Measurements from ENCODE around the gene NPAS3.

The NPAS3 gene

DNA sequence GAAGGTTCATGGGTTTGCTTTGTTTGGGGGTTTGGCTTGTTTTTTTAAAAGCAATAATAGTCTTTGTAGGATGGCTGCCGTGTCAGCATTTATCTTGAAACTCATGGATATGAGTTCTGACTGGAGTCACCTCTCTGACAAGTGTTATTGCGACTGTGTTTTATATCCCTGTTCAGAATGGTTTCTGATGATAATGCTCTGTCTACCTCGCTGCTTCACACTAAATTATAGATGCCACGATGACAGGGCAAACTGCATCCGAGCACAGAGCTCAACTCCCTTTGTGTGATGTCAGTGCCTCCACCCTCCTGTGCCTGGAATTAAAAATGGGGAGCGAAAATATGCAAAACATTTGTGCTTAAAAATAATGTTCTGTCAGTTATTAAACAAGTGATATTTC is 761.4 kb downstream of the NPAS3 start:
- no peak for DNase-seq

DNA sequence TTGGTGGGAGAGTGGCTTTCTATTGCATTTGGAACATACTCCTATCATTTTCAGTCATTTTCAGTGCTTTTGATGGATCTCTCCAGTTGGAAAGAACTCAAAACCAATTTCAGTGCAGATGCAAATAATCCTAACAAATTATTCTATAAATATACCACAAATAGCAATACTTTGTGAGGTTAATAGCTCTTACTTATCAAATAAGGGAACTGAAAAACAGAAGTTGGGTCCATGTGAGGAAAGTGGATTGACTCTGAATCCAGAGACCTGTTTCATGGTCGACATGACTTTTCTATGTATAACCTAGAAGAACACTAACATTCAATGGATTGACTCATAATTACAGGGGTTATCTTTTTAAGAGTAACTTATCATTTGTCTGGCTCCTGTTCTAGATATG is 763.6 kb downstream of the NPAS3 start:
- DNase-seq, result no peak

DNA sequence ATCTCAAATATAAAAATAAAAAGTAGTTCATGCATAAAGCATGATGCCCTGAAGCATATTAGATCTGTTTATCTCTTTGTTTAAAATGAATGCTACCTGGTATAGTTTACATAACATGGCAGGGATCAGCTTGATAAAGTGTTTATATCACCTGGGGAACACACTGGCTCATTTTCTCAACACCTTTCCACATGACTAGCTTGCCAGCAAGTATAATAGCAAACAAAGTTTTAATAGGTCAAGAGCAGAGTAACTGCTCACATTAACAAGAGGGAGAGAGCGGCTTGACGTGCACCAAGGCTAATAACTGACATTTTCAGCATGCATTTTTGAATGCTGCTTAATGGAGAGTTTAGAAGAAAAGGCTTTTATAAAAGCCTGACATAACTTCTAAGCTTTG is 765.8 kb downstream of the NPAS3 start:
- DNase-seq, result no peak

DNA sequence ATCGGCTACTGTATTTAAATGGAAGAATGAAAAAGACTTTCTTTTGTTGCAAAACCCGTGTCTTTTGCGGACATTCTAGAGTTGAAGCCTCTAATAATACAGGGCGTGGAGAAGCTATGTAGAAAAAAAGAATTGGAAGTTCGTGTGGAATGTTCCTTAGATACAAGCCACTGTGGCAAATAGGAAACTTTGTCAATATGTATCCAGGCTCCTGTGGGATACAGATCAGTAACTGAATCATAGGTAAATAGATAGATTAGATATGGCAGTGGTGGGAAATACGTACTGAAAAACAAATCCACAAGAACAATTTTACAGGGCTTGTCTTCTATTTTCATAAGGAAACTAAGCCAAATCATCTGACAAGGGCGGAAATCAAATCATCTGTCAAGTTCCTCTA is 766.8 kb downstream of the NPAS3 start:
- no peak for DNase-seq

DNA sequence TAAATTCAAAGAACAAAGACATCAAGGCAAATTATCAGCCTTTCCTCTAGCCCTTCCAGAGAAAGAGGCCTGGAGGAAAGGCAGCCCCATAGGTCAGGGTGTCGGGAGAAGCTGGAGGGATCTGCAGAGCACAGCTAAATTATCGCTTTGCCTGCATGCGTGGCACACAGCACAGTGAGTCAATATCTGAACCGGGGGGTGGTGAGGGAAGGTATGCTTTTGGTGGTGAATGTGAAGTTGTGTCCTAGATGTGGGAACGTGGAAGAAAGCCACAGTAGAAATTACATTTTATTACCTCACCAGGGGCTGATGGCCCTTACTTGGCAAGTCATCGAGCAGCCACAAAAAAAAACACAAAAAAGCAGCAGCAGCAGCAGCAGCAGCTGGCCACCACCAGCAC is 769.0 kb downstream of the NPAS3 start:
- no peak for DNase-seq

DNA sequence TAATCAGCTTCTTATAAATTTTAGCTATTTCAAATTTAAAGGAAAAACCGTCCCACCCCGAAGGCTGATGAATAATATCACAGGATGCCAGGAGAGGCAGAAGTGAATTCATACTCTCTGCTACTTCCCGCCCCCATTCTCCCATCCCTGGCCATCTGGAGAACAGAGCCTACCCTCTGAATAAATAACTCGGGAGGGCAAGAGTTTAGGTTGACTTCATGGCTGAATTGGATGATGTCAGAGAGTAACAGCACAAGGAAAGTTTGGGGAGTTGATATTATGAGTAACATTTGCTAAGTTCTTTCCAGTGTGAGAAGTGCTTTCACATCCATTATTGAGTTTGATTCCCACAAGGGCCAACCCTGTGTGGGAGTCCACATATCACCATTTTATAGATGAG is 770.6 kb downstream of the NPAS3 start:
- no peak for DNase-seq

DNA sequence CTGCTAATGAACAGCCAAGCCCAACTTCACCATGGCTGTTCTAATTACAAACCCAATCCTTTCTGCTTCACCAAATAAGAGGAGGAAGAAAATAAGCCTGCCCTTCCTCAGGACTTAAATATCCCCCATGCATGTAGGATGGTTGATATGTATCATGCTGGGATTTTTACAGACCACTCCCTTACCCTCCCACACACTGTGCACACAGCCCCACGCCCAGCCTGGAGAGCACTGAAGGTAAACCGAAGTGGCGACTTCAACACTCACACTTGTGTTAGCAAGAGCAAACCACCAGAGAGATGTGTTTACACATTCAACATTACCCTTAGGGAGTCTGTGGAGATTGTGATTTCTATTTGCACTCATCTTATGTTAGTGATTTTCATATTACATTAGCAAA is 771.0 kb downstream of the NPAS3 start:
- DNase-seq, result no peak

DNA sequence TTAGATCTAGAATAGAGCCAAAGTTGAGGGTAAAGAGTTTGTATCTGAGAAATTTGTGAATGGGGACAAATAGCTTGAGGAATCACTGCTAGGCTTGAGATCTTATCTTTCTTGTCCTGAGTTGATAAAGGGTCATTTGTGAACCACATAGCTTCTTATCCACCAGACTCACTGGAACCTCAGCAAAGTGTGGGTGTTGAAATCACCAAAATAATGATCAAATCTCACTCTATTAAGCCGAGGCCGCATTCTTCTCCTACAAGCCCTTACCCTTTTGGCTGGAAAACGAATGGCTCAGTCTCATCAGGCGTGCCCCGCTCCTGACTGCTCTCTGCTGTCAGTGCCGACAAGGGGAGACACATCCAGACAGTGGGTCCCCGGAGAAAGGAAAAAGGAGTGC is 771.6 kb downstream of the NPAS3 start:
- DNase-seq, result no peak

DNA sequence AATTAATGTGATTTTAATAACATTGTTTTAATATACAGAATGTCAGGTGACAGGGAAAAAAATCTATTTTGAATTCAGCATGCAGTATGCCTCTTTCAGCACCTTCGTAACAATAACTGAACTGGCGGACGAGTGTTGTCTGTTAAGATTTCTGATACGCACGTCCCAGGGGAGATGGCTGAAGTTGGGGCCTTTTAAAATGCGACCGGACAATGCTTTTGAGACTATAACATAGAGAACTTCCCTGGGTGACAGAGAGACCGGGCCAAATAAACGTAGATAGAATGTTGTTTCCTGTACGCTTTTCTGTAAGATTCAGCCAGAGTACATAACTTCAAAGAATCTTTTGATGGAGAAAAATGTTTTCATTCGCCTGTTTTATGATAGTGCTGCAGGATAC is 772.5 kb downstream of the NPAS3 start:
- DNase-seq, result no peak

DNA sequence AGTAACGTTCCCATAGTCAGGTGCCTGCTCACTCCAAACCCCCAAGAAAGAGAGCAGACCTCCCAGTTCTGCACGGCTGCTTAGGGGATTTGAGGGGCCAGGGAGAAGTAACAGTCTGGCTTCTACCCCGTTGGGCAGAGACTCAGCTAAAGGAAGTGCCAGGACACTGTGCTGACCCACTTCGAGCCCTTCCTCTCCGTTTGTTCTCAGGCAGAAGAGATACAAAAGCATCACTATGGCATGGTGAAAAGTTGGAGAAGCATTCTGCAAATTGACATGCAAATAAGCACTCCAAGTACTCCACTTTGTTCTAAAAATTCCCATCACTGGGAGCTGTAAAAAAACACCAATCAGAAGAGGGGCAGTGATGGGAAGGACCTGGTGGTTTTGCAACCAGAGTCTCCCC is 773.1 kb downstream of the NPAS3 start:
- DNase-seq, result no peak

DNA sequence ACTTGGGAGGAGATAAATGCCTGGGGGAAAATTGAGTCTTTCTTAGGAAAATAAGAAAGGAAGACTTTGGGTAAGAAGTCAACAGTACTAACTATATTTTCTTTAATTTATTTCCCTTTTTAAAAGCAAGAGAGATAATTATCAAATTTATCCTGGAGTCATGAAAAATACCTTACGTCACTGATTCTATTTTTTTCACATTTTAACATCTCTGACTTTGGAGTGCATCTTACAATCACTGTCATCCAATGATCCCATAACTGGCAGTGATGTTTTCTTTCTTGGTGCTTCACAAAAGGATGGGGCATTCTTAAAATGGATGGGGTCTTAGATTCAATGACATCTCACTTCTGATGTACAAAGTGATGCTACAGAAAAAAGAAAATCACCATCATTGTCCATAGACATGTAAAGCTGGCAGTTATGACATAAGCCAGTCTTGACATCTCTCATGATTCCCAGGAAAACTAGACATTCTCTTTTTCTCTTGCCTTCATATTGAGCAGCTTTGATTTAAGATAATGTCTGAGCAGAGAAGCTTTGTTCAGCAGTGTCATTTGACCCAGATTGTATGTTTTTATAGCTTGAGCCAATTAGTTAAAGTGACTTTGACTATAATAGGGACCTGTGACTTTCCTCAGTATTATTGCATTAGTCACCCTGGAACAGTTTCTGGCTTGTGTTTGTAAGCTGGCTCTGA is 776.0 kb downstream of the NPAS3 start:
- no peak for DNase-seq

DNA sequence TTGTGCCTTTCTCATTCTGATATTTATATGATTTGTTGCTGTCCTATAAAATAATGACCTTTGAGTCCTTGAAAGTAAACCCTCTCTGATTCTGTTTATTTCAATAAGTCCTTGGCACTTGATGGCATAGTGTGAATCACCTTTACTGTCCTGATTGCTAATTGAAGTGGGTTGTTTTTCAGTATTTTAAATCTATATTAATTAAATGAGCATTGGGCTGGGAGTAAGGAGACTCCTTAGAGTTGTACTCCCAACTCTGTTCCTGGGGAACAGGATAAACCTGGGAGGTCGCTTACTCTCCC is 776.5 kb downstream of the NPAS3 start:
- DNase-seq, result no peak

DNA sequence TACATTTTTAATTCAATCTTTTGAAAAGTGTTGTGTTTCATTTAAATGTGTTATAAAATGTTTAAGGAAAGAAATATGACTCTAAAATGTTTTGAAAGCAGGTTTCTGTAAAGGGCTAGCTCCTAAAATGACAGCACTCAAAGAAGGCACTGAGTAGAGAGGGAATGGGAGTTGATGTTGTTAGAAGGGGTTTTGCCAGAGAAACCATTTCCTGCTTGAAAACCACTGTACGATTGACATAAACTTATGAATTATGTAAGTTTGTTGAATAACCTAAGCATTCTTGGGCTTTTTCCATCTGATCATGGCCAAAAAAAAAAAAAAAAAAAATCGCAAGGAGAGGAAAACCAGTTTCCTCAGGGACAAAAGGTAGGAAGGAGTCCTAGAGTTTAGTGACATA is 778.2 kb downstream of the NPAS3 start:
- DNase-seq, result no peak

DNA sequence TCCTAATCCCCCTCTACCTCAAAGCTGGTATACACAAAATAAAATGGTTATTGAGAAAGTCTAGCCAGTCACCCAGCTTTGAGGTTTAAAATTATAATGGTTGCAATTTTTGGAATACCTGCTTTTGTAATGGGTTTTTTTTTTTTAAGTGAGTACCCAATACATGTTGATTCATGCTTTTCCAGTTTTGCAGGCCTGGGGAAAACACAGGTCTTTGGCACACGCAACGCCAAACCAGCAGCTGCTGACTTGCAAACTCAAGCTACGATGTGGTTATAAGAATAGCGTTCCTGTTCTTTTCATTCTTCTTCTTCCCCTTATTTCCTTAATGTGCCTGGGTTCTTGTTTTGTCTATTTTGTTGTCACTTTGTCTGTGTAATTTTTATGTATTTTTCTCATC is 779.2 kb downstream of the NPAS3 start:
- no peak for DNase-seq

DNA sequence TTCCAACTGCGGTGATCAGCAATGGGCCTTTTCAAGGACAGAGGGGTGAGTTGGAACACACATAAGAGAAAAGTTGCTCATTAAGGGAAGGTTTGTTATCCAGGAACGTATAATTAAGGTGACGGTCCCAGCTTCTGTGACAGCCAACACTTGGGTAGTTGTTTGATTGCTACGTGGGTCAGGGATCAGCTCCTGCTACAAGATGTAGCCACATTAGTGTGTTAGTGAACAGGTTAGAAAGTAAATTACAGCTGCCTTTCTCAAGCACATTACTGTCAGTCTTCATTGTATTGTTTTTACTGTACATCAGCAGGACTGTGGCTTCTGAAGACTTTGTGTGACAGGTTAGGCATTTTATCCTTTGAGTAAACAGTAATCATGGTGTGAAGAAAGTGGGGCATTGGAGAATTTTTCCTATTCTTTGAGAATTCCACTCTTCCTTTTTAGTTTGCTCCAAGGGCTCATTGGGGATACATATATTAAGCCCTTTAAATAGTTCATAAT is 781.7 kb downstream of the NPAS3 start:
- DNase-seq, result no peak

DNA sequence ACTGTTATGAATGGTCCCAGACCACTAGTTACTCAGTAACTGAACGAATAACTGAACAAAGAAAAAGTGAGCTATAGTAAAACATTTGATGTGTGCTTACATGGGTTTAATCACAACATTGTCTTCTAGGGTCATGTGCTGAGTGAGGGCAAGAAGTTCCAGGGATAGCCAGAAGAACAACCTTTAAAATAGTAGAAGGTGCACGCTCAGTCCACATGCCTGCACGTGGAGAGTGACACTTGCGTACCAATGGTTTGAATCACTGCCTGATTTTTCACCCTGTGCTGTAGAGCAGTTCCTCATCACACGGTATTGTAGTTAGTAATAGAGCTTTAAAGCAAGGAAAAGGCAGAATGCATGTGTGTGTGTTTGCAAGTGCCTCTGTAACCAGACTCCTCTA is 788.0 kb downstream of the NPAS3 start:
- no peak for DNase-seq

DNA sequence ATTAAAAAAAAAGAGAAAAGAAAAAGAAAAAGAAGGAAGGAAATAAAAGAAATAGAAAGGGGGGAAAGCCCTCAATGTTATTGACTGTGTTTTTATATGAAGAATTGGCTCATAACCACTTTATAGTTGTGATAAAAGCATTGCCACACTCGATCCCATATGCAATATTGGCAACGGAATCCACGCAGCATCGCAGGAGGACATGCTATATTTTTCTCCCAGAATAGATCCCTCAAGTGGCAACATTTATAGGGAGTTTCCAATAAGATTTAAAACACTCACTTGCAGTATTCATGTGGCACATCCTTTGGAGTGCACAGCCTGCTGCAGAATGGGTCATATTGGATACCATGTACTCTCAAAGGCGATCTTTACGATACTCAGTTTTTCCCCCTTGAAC is 788.9 kb downstream of the NPAS3 start:
- DNase-seq, result no peak

DNA sequence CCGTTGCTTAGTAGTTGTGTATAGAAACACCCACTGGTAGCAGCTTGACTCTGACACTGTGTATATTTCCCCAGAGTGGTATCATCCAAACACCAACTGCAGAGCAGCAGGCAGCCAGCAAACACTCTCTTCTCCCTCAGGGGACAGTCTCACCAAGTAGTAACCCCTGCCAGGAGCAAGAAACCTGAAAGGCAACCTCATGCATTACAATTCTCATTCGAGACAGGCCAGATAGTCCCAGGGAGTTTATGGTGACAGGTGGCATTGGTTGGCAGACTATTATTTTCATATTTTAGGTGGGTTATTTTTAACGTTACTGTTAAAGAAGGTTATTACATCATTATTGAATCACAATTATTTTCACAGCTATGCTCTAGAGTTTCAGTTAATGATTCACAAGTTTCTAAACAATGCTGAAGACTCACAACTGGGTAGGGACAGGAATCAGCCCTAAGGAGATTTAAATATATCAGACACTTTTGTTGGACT is 789.4 kb downstream of the NPAS3 start:
- no peak for DNase-seq

DNA sequence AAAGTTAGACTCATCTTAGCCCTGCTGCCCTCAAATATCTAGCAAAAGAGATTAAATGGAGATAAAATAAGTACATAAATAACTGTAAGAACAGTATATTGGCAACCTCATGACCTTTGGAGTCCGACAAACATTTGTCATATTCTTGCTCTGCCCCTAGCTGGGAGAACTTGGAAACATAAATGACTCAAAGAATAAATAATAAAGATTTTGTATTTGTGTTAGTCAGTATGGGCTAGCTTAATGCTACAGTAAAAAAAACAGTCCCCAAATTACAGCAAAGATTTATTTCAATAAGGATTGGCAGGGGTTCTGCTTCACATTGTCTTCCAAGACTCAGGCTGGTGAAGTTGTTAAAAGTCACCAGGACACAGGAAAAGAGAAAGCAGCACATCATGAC is 791.5 kb downstream of the NPAS3 start:
- no peak for DNase-seq

DNA sequence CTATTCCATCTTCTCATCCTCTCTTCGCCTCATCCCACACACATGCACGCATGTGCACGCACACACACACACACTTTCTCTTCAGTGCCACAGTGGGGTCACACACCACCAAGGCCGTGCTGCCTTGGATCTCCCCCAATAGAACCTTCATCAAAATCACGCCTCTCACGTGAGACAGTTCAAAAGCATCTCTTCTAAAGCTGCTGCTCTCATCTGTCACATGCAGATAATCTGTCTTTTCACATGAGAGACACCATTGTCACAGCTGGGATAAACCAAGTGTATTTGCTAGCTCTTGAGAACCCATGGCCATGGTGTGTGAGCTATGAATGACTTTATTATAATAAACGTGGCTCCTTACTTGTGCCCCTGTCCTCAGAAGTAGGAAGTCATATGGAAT is 793.5 kb downstream of the NPAS3 start:
- no peak for DNase-seq

DNA sequence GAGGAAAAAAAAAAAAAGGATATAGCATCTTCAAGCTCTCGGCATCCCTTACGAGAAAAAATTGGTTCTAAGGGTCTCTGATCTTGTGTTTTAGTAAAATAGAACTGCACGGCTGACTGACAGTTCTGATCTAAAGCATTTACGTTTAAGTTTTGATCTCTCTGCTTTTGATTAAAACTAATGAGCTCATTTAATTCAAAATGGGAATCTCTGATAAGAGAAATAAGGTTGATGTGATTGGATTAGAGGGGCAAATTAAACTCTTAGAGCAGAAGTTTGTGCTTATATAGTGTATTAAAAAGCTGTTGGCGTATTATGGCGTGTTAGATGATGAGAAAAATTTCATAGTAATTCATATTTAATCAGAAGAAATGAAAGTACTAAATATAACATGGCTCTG is 794.6 kb downstream of the NPAS3 start:
- no peak for DNase-seq

DNA sequence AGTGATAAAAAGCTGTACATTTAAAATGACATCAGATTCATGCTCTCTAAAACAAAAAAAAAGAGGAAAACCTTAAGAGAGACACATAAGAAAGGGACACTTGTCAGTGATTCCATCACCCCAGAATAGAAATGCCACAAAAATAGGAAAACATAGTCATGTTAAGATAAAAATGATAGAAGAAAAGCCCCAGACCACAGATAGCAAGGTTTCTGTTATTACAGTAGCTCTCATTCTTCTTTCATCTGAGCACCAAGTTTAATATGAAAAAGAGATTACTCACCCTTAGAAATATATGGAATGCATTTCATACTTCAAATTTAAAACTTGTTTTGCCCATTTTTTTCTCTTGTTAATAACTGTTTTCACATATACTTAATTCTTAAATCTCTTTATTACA is 795.0 kb downstream of the NPAS3 start:
- no peak for DNase-seq

DNA sequence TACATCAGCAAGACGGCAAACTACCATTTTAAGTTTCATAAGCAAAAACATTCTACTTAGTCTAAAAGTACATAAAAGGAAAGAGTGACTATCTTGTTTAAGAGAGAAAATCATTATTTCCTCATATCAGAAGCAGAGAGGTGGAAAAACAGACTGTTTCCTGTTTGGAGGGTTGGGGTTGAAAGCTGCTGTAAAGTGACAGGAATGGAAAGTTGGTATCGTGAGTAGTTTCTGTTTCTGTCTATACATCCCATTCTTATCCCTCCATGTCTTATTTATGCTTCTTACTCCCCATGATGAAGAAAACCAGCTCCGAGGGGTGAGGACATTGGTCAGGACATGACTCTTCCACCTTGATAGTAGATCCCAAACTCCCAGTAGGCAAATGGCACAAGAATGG is 795.7 kb downstream of the NPAS3 start:
- DNase-seq, result no peak

DNA sequence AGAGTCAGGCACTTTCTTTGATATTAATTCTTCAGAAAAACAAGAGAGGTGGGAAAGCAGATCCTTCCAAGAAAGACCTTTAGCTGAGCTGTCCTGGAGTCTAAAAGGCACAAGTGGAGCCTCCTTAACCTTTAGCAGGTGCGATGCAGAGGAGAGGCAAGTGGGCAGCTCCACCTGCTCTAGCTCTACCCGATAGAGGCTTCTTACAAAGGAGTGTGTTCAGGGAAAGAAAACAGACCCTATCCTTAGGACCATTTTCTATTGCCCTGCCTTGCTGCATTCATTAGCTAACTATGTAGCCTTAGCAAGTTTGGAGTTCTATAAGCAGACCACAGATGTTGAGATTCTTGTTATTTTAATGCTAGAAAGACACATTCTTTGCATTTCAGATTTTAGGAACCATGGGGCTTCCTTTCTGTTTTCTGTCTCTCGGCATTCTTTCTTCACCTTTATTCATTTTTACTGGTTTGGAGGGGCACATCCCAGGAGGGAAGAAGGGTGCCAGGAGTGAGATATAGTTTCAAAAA is 797.7 kb downstream of the NPAS3 start:
- no peak for DNase-seq

DNA sequence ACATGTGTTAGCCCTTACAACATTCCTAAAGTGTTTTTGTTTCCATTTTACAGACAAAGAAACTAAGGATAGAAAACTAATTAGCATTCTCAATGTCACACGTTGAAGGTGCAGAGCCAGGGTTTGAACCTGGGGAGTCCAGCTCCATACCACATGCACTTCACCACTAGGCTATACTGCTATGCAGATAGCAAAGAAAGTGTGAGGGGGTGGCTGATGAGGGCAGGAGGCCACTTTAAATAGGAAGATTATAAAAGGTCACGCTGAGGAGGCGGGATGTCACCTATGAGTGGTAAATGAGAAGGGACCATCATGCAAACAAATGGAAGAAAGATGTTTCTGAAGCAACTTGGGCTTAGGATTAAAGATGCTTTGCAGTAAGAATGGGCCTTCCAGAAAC is 798.3 kb downstream of the NPAS3 start:
- no peak for DNase-seq

All from activated CD4-positive, alpha-beta T cell treated with anti-CD3 and anti-CD28 coated beads for 48 hours (primary cell).